Neural progenitor cell (in vitro differentiated cells): ENCODE data around the gene ZRANB3.

Source experiments
- CTCF ChIP-seq: fragments of 200-600 bp; sonication (generic); IDR thresholded peaks from 2 replicates; pipeline ENCODE4 v1.5.1; 2017; ENCODE audit warnings: antibody characterized with exemption, mild to moderate bottlenecking
- EZH2 ChIP-seq: fragments of 200-600 bp; sonication (generic); IDR thresholded peaks from 2 replicates; pipeline ENCODE4 v1.6.1; 2017; ENCODE audit warnings: antibody characterized with exemption, mild to moderate bottlenecking, moderate library complexity
- EZH2phosphoT487 ChIP-seq: fragments of 200-600 bp; sonication (generic); IDR thresholded peaks from 2 replicates; pipeline ENCODE4 v1.6.1; 2017; ENCODE audit warnings: antibody characterized with exemption

DNA sequence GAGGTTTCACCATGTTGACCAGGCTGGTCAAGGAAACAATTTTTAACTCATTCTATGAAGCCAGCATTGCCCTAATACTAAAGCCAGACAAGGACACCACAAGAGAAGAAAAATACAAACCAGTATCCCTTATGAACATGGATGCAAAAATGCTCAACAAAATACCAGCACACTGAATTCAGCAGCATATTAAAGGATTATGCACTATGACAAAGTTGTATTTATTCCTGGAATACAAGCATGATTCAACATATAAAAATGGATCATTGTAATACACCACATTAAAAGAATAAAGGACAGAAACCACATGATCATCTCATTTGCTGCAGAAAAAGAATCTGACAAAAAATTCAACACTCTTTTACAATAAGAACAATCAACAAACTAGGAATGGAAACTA is 340.2 kb downstream of the ZRANB3 start:
- TF ChIP-seq CTCF, result no peak
- no peak for TF ChIP-seq EZH2
- TF ChIP-seq EZH2phosphoT487, result no peak
